PC-9 (cell line): ENCODE results near the gene EVA1C. TPM values are rescaled to one million over a fixed set of nuclear protein-coding genes. Genes with fewer than 3 reads are reported as not detected.

Source experiments
- BruUV-seq: library from RNA; stranded (reverse); fragments of 400-500 nt; replicated peaks from 2 replicates; lab custom pipeline; 2021; lab: Mats Ljungman, UMichigan
- CTCF ChIA-PET: fragments of 300-600 bp; sonication (Branson Sonifier 250); formaldehyde crosslinking; loops from one replicate; lab custom pipeline; 2022; ENCODE audit warnings: antibody characterized with exemption; lab: Charles Lee
- POLR2A ChIA-PET: fragments of 300-600 bp; sonication (Branson Sonifier 250); formaldehyde crosslinking; loops from one replicate; lab custom pipeline; 2022; ENCODE audit warnings: antibody characterized with exemption; ENCODE audit not compliant: unreplicated experiment; lab: Charles Lee
- DNase-seq, 2 experiments: peaks; one replicate each; pipeline versions ENCODE4 v3.0.0 to v3.0.0-alpha.2; 2015 to 2022; ENCODE audit warnings: mixed read lengths in 1 of 2
- H2AFZ ChIP-seq: fragments of 200-600 bp; sonication (generic); 2 replicates; pipeline ENCODE4 v1.8.1; 2017; ENCODE audit warnings: antibody characterized with exemption
- H3F3A ChIP-seq: fragments of 200-600 bp; sonication (generic); 2 replicates; pipeline ENCODE4 v1.8.1; 2017; ENCODE audit warnings: antibody characterized with exemption, mild to moderate bottlenecking, low read depth; ENCODE audit not compliant: insufficient read depth
- H3K27ac ChIP-seq: fragments of 200-600 bp; sonication (generic); 2 replicates; pipeline ENCODE4 v1.6.1; 2016; ENCODE audit warnings: mixed run types
- H3K27me3 ChIP-seq: fragments of 200-600 bp; sonication (generic); 2 replicates; pipeline ENCODE4 v1.6.1; 2016; ENCODE audit warnings: low read depth, mixed run types; ENCODE audit not compliant: insufficient read depth
- H3K36me3 ChIP-seq: fragments of 200-600 bp; sonication (generic); 2 replicates; pipeline ENCODE4 v1.6.1; 2016; ENCODE audit warnings: low read depth, mixed run types
- H3K4me1 ChIP-seq: fragments of 200-600 bp; sonication (generic); replicated peaks from 2 replicates; pipeline ENCODE4 v1.6.1; 2016; ENCODE audit warnings: mixed run types; ENCODE audit not compliant: insufficient read depth
- H3K4me2 ChIP-seq: fragments of 200-600 bp; sonication (generic); 2 replicates; pipeline ENCODE4 v1.6.1; 2017; ENCODE audit warnings: mixed run types
- H3K4me3 ChIP-seq: fragments of 200-600 bp; sonication (generic); 2 replicates; pipeline ENCODE4 v1.6.1; 2016; ENCODE audit warnings: mixed run types
- H3K79me2 ChIP-seq: fragments of 200-600 bp; sonication (generic); 2 replicates; pipeline ENCODE4 v1.6.1; 2017; ENCODE audit warnings: low read depth, mixed run types
- H3K9me2 ChIP-seq: fragments of 200-600 bp; sonication (generic); 2 replicates; pipeline ENCODE4 v1.8.1; 2017; ENCODE audit warnings: mild to moderate bottlenecking; ENCODE audit not compliant: insufficient read depth
- H3K9me3 ChIP-seq: fragments of 200-600 bp; sonication (generic); 2 replicates; pipeline ENCODE4 v1.8.1; 2016; ENCODE audit warnings: low read depth; ENCODE audit not compliant: insufficient read depth
- H4K20me1 ChIP-seq: fragments of 200-600 bp; sonication (generic); 2 replicates; pipeline ENCODE4 v1.8.1; 2017; ENCODE audit not compliant: insufficient read depth
- CTCF ChIP-seq: fragments of 200-600 bp; sonication (generic); conservative IDR thresholded peaks from 2 replicates; pipeline ENCODE4 v1.6.1; 2017; ENCODE audit warnings: mixed run types, antibody characterized with exemption, mild to moderate bottlenecking, moderate library complexity
- EZH2 ChIP-seq: fragments of 200-600 bp; sonication (generic); IDR thresholded peaks from 2 replicates; pipeline ENCODE4 v1.8.0; 2017; ENCODE audit warnings: antibody characterized with exemption, low read depth
- intact Hi-C: fragments of 100-400 bp; cut with micrococcal nuclease; formaldehyde crosslinking; loops from one replicate; pipeline ENCODE4 v1.10.0; 2022; ENCODE audit not compliant: unreplicated experiment
- total RNA-seq: library from RNA; stranded (reverse); gene quantifications from 2 replicates; pipeline ENCODE4 v1.2.3, GENCODE V29; 2021

The EVA1C gene
- total RNA-seq, 1 experiment from 2014 or later, result 3.0 TPM

- H3K36me3 ChIP-seq, result no peaks in the 10 kb centered on the region
- no peaks in the 10 kb centered on the region for H3K4me1 ChIP-seq
- H3K79me2 ChIP-seq, result no peaks in the 10 kb centered on the region
- no peak for DNase-seq
- H3K9me2 ChIP-seq, result no peaks in the 10 kb centered on the region
- no peak overlapping the region for H3K4me3 ChIP-seq
- H3K27ac ChIP-seq, result no peak overlapping the region
- no peaks in the 10 kb centered on the region for H4K20me1 ChIP-seq
- POLR2A ChIA-PET, result interaction anchor here (0.7 kb wide), 2 partner anchors 33 to 93 kb away, joined by 3 read pairs; no protein-coding TSS in a partner anchor
- BruUV-seq, result no TSS peak
- H2AFZ ChIP-seq, result no peak overlapping the region
- H3K9me3 ChIP-seq, result no peaks in the 10 kb centered on the region
- H3F3A ChIP-seq, result no peaks in the 10 kb centered on the region
- no peaks in the 10 kb centered on the region for H3K27me3 ChIP-seq
- CTCF ChIA-PET, result interaction anchor here (0.7 kb wide), 1 partner anchor 146 kb away, joined by 4 read pairs; no protein-coding TSS in a partner anchor
- TF ChIP-seq EZH2 (no peak), CTCF (no peak)
- no peak overlapping the region for H3K4me2 ChIP-seq
- intact Hi-C loops, result no loop called here
These were observed 11.0 kb downstream of the EVA1C start for GRCh38 chr21:32423320-32424190.

- no peaks in the 10 kb centered on the region for H4K20me1 ChIP-seq
- no peaks in the 10 kb centered on the region for H3F3A ChIP-seq
- H3K4me2 ChIP-seq, result no peak overlapping the region
- no peak overlapping the region for H3K27ac ChIP-seq
- BruUV-seq, result no TSS peak
- no peak for DNase-seq
- H3K4me1 ChIP-seq, result no peaks in the 10 kb centered on the region
- H3K79me2 ChIP-seq, result no peaks in the 10 kb centered on the region
- no peaks in the 10 kb centered on the region for H3K27me3 ChIP-seq
- ChIA-PET POLR2A (interaction anchor here (0.7 kb wide), 2 partner anchors 32 to 93 kb away, joined by 3 read pairs; no protein-coding TSS in a partner anchor), CTCF (no interaction called here)
- no peak overlapping the region for H2AFZ ChIP-seq
- intact Hi-C loops, result no loop called here
- H3K9me2 ChIP-seq, result no peaks in the 10 kb centered on the region
- H3K36me3 ChIP-seq, result no peaks in the 10 kb centered on the region
- TF ChIP-seq CTCF (no peak), EZH2 (no peak)
- H3K9me3 ChIP-seq, result no peaks in the 10 kb centered on the region
- H3K4me3 ChIP-seq, result no peak overlapping the region
These were observed 11.7 kb downstream of the EVA1C start for GRCh38 chr21:32424191-32424535.

DNA sequence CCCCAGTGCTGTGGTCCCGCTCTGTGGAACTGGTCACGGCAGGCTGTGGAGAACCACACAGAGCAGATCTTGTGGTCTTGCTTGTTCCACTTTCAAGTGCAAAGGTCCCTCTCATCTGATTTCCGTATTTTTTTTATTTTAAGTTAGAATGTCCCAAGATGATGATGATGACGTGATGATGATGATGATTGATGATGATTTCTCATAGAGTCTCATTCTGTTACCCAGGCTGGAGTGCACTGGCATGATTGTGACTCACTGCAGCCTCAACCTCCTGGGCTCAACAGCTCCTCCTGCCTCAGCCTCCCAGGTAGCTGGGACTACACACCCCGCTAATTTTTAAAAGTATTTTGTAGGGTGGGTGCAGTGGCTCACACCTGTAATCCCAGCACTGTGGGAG lies 12.2 kb downstream of the EVA1C start:
- intact Hi-C loops, result no loop called here
- ChIA-PET POLR2A (interaction anchor here (0.7 kb wide), 1 partner anchor 92 kb away, joined by 3 read pairs; no protein-coding TSS in a partner anchor), CTCF (no interaction called here)
- Histone ChIP-seq H4K20me1 (no peaks in the 10 kb centered on the region), H2AFZ (no peak overlapping the region), H3K36me3 (no peaks in the 10 kb centered on the region), H3K4me3 (no peak overlapping the region), H3K9me2 (no peaks in the 10 kb centered on the region), H3K79me2 (no peaks in the 10 kb centered on the region), H3K27ac (no peak overlapping the region), H3K9me3 (no peaks in the 10 kb centered on the region), H3K27me3 (no peaks in the 10 kb centered on the region), H3K4me2 (no peak overlapping the region), H3K4me1 (no peaks in the 10 kb centered on the region), H3F3A (no peaks in the 10 kb centered on the region)
- BruUV-seq, result no TSS peak
- no peak for DNase-seq
- TF ChIP-seq EZH2 (no peak), CTCF (no peak)
